Uterus (tissue), 4 donors: ENCODE measurements around the gene SPOCK1. TPM values are rescaled to one million over a fixed set of nuclear protein-coding genes. Genes with fewer than 3 reads are reported as not detected.

Experiments
- DNase-seq, 2 donors: peaks; one replicate each; pipeline ENCODE4 v3.0.0-alpha.2; 2019 to 2020
- H3K27ac ChIP-seq, 2 donors: fragments of 200-600 bp; sonication (generic); 1 replicate in 1 of 2; 2 replicates in 1 of 2; pipeline ENCODE4 v1.5.1; 2016 to 2018
- H3K27me3 ChIP-seq, 2 donors: fragments of 200-600 bp; sonication (generic); one replicate each; pipeline ENCODE4 v1.5.1; 2018 to 2019; ENCODE audit warnings: control low read depth in 1 of 2
- H3K36me3 ChIP-seq, 2 donors: fragments of 200-600 bp; sonication (generic); one replicate each; pipeline ENCODE4 v1.5.1; 2019; ENCODE audit warnings: control low read depth in 1 of 2
- H3K4me1 ChIP-seq, 2 donors: fragments of 200-600 bp; sonication (generic); one replicate each; pipeline ENCODE4 v1.5.1; 2018 to 2019; ENCODE audit warnings: control low read depth in 1 of 2
- H3K4me3 ChIP-seq, 2 donors: fragments of 200-600 bp; sonication (generic); 1 replicate in 1 of 2; 2 replicates in 1 of 2; pipeline ENCODE4 v1.5.1; 2018 to 2019; ENCODE audit warnings: mild to moderate bottlenecking in 1 of 2
- H3K9me3 ChIP-seq, 2 donors: fragments of 200-600 bp; sonication (generic); one replicate each; pipeline ENCODE4 v1.5.1; 2019; ENCODE audit warnings: control low read depth in 1 of 2
- POLR2A ChIP-seq, 2 donors: fragments of 450-650 bp; IDR thresholded peaks; one replicate each; pipeline ENCODE4 v1.6.1; 2016; ENCODE audit warnings: antibody characterized with exemption in 2 of 2, mild to moderate bottlenecking in 1 of 2, moderate library complexity in 1 of 2
- intact Hi-C: fragments of 100-400 bp; cut with DNase I; formaldehyde crosslinking; loops from one replicate; pipeline ENCODE4 v1.15.1; 2023; ENCODE audit warnings: low total_unique reads
- total RNA-seq, 4 donors: library from RNA; depleted of rRNA in 3 of 4; stranded (reverse); fragments of >200 nt in 3 of 4; gene quantifications; one replicate each; pipeline versions ENCODE4 v1.1.0 to v1.2.4, GENCODE V29; 2014 to 2023
- TF ChIP-seq, protein P1 (sequence below), 4 experiments: fragments of 200-600 bp in 2 of 4; fragments of 450-650 bp in 2 of 4; sonication (generic) in 2 of 4; IDR thresholded peaks; one replicate each; pipeline ENCODE4 v1.5.1; 2016 to 2019; ENCODE audit warnings: antibody characterized with exemption in 4 of 4, mild to moderate bottlenecking in 2 of 4, moderate library complexity in 1 of 4
- donor health status: DM: yes; HTN: yes; CAD: no.

The SPOCK1 gene
- total RNA-seq, 4 donors from 2014 or later: 31.8 to 131 (median 45.1) TPM

DNA sequence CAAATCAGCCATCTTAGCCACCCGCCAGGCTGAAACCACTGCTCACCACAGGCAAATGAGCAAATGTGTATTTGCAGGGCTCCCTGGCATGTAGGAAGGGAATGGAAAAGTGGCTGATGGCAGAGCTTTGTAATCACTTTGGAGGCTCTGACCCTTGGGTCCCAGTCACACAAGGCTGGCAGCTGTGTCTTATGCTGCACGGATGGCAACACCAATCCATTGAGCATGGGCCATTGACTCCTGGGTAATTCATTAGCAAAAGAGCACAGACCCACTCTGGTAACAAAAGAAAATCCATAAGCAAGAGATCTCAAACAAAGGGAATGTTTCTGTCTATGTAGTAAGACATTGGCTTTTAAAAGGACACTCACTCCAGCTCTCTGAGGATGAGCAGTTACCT, 57.6 kb downstream of the SPOCK1 start:
- Histone ChIP-seq H3K27ac (no peak overlapping the region), H3K4me1 (no peaks in the 10 kb centered on the region), H3K4me3 (no peak overlapping the region), H3K36me3 (no peaks in the 10 kb centered on the region), H3K27me3 (no peaks in the 10 kb centered on the region), H3K9me3 (no peaks in the 10 kb centered on the region)
- no peak for TF ChIP-seq POLR2A (IDR thresholded peaks at IDR 0.05)
- TF ChIP-seq, protein P1, sequence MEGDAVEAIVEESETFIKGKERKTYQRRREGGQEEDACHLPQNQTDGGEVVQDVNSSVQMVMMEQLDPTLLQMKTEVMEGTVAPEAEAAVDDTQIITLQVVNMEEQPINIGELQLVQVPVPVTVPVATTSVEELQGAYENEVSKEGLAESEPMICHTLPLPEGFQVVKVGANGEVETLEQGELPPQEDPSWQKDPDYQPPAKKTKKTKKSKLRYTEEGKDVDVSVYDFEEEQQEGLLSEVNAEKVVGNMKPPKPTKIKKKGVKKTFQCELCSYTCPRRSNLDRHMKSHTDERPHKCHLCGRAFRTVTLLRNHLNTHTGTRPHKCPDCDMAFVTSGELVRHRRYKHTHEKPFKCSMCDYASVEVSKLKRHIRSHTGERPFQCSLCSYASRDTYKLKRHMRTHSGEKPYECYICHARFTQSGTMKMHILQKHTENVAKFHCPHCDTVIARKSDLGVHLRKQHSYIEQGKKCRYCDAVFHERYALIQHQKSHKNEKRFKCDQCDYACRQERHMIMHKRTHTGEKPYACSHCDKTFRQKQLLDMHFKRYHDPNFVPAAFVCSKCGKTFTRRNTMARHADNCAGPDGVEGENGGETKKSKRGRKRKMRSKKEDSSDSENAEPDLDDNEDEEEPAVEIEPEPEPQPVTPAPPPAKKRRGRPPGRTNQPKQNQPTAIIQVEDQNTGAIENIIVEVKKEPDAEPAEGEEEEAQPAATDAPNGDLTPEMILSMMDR (IDR thresholded peaks at IDR 0.05): no peak
- intact Hi-C loops: no loop called here
- no peak for DNase-seq

DNA sequence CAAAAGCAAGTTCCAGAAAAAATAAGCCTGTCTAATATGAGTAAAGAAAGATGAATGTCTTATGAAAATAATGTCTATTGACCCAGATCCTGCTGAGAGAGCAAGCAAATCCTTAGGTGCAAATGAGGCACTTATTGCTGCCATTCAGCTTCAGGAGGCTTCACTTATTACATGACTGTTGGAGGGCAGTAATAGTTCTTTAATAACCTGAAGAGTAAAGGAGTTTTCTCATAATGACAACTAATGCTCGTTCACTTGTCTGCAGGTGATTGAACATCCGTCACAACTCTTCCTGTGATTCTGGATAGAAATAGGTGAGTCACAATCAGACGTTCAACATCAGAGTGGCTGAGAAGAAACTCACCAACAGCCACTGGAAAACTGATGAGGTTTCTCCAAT, 58.3 kb downstream of the SPOCK1 start:
- no peaks in the 10 kb centered on the region for H3K27me3 ChIP-seq
- DNase-seq: no peak
- H3K36me3 ChIP-seq: no peaks in the 10 kb centered on the region

DNA sequence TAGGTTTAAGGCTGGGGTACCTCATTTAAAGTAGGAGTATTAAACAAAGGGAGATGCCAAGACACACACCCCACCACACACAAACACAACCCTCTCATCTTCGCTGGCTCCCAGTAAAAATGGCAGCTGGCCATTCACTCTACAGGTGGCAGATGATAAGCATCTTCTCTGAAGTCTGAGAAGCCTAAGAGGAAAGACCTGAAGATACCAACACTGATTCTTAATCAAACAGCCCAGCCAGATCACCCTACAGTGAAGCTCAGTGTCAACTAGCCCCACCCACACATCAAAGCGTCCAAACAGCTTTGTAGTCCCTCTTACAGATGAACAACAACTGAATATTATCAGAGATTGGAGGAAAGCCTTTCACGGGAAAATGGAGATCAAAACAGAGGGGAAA, 59.5 kb downstream of the SPOCK1 start:
- intact Hi-C loops: no loop called here
- Histone ChIP-seq H3K27ac (no peak overlapping the region), H3K36me3 (no peaks in the 10 kb centered on the region), H3K27me3 (no peaks in the 10 kb centered on the region), H3K4me1 (no peaks in the 10 kb centered on the region), H3K4me3 (no peak overlapping the region), H3K9me3 (no peaks in the 10 kb centered on the region)
- DNase-seq: no peak
- no peak for TF ChIP-seq POLR2A (IDR thresholded peaks at IDR 0.05)
- TF ChIP-seq, protein P1 (IDR thresholded peaks at IDR 0.05): no peak

More for the DNA sequence above, 58.3 kb downstream of the SPOCK1 start:
- Histone ChIP-seq H3K4me1 (no peaks in the 10 kb centered on the region), H3K27ac (no peak overlapping the region), H3K4me3 (no peak overlapping the region), H3K9me3 (no peaks in the 10 kb centered on the region)
- intact Hi-C loops: no loop called here
- TF ChIP-seq, protein P1 (IDR thresholded peaks at IDR 0.05): no peak
- no peak for TF ChIP-seq POLR2A (IDR thresholded peaks at IDR 0.05)

DNA sequence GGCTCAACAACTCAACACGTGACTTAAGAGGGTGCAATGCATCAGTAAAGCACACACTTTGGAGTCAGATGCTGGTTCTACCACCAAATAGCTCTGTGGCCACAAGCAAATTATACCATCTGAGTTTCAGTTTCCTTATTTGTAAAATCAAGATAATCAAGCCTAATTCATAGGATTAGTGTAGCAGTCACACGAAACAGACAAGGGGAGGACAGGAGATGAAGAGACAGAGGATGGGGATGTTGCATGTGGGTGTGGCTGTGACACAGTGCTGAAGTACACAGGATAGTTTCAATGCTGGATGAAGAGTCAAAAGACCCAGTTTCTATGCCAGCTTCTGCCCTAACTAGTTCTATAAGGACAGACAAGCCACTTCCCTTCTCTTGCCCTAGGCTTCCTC, 60.2 kb downstream of the SPOCK1 start:
- DNase-seq: no peak
- Histone ChIP-seq H3K9me3 (no peaks in the 10 kb centered on the region), H3K4me3 (no peak overlapping the region), H3K4me1 (no peaks in the 10 kb centered on the region), H3K36me3 (no peaks in the 10 kb centered on the region), H3K27ac (no peak overlapping the region), H3K27me3 (no peaks in the 10 kb centered on the region)
- intact Hi-C loops: no loop called here
- TF ChIP-seq, protein P1 (IDR thresholded peaks at IDR 0.05): no peak
- TF ChIP-seq POLR2A (IDR thresholded peaks at IDR 0.05): no peak

DNA sequence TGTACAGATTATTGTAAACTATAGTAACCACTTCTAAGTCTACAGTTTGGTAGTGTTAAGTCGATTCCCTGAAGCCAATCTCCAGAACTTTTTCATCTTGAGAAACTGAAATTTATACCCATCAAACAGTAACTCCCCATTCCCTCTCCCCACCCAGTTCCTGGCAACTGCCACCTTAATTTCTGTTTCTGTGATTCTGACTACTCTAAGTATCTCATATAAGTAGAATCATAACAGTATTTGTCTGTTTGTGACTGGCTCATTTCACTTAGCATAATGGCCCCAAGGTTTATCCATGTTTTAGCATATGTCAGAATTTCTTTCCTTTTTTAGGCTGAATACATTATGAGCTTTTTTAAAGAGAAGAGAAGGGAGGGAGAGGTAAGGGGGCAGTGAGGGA, 61.4 kb downstream of the SPOCK1 start:
- DNase-seq: no peak

More for the DNA sequence above, 61.4 kb downstream of the SPOCK1 start:
- no peak overlapping the region for H3K4me3 ChIP-seq
- H3K36me3 ChIP-seq: no peaks in the 10 kb centered on the region
- no peak for TF ChIP-seq POLR2A (IDR thresholded peaks at IDR 0.05)
- TF ChIP-seq, protein P1 (IDR thresholded peaks at IDR 0.05): no peak
- no peak overlapping the region for H3K27ac ChIP-seq
- H3K4me1 ChIP-seq: no peaks in the 10 kb centered on the region
- no peaks in the 10 kb centered on the region for H3K9me3 ChIP-seq
- intact Hi-C loops: no loop called here
- H3K27me3 ChIP-seq: no peaks in the 10 kb centered on the region
